ENCODE measurements around the gene TIGD3.

The TIGD3 gene

GRCh38 chr11:65315204-65315865 is 39.2 kb upstream of the TIGD3 start:
- H3K9me3 ChIP-seq (ENCODE audit: control insufficient read depth in 1 of 2, low read length in 2 of 2), result no peaks in the 10 kb centered on the region
- H3K27ac ChIP-seq (ENCODE audit: low read depth, low read length), result peak overlapping the region; percentile 81
- peak overlapping the region; percentile 61 to 74 for H3K9ac ChIP-seq (ENCODE audit: low read depth in 1 of 2, low read length in 2 of 2)
- H3K4me3 ChIP-seq (ENCODE audit: low read depth in 1 of 2, low read length in 2 of 2), result peak overlapping the region; percentile 80 to 87
- H3K36me3 ChIP-seq (ENCODE audit: control insufficient read depth in 1 of 2, insufficient read depth in 2 of 2, low read length in 2 of 2), result no peaks in the 10 kb centered on the region
- H3K27me3 ChIP-seq (ENCODE audit: control insufficient read depth in 1 of 2, insufficient read depth in 2 of 2, low read length in 2 of 2), result no peaks in the 10 kb centered on the region
- peaks cover 39 to 46% of the 10 kb centered on the region in 2 donors for H3K4me1 ChIP-seq (ENCODE audit: control insufficient read depth in 1 of 2, insufficient read depth in 2 of 2, low read length in 2 of 2)

GRCh38 chr11:65315866-65316226 is 38.7 kb upstream of the TIGD3 start:
- Histone ChIP-seq H3K9ac (ENCODE audit: low read depth in 1 of 2, low read length in 2 of 2) (peak overlapping the region; percentile 61 to 74), H3K4me1 (ENCODE audit: control insufficient read depth in 1 of 2, insufficient read depth in 2 of 2, low read length in 2 of 2) (peaks cover 36 to 46% of the 10 kb centered on the region in 2 donors)

DNA sequence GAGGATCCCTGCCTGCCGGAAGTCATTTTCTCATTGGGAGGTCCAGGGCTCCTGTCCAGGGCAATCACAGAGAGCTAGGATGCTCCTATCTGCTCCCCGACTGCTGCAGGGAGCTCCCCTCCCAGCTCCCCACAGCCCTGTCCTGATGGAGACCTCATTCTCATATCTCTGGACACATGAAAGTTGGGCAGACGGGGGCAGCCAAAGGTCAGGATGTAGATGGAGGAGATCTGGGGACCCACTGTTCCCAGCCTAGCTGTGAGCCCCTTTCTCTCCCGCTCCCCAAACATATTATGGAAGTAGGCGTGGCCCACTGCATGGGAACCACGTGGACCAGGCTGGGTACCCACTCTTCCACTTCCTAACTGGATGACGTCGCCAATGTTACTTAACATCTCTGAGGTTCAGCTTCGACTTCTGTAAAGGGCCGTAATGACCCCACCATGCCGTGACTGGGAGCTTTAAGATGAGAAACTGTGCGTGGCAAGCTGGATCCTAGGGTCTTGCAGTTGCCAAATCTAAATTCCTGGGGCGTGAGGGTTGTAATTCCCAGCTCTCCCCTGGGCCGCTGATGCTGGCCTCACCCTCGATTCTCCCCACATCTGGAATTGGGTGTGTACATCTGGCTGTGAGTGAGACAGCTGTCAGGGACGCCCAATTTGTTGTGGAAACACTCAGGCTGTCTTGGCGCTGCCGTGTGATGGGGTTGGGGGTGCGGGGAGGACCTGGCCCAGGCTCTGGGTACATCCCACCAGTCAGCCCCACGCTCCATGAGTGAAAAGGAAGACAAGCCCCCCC is 38.1 kb upstream of the TIGD3 start:
- H3K27me3 ChIP-seq (ENCODE audit: control insufficient read depth in 1 of 2, insufficient read depth in 2 of 2, low read length in 2 of 2), result no peaks in the 10 kb centered on the region
- peak overlapping the region; percentile 80 to 87 for H3K4me3 ChIP-seq (ENCODE audit: low read depth in 1 of 2, low read length in 2 of 2)
- H3K9me3 ChIP-seq (ENCODE audit: control insufficient read depth in 1 of 2, low read length in 2 of 2), result no peaks in the 10 kb centered on the region
- peak overlapping the region; percentile 61 to 74 for H3K9ac ChIP-seq (ENCODE audit: low read depth in 1 of 2, low read length in 2 of 2)
- peak overlapping the region; percentile 53 for H3K27ac ChIP-seq (ENCODE audit: low read depth, low read length)
- peaks cover 34 to 41% of the 10 kb centered on the region in 2 donors for H3K4me1 ChIP-seq (ENCODE audit: control insufficient read depth in 1 of 2, insufficient read depth in 2 of 2, low read length in 2 of 2)
- H3K36me3 ChIP-seq (ENCODE audit: control insufficient read depth in 1 of 2, insufficient read depth in 2 of 2, low read length in 2 of 2), result peaks cover 10% of the 10 kb centered on the region in 2 donors

More at GRCh38 chr11:65315866-65316226, 38.7 kb upstream of the TIGD3 start:
- Histone ChIP-seq H3K27ac (ENCODE audit: low read depth, low read length) (no peak overlapping the region), H3K36me3 (ENCODE audit: control insufficient read depth in 1 of 2, insufficient read depth in 2 of 2, low read length in 2 of 2) (peaks cover 4% of the 10 kb centered on the region in 2 donors), H3K9me3 (ENCODE audit: control insufficient read depth in 1 of 2, low read length in 2 of 2) (no peaks in the 10 kb centered on the region), H3K4me3 (ENCODE audit: low read depth in 1 of 2, low read length in 2 of 2) (peak overlapping the region; percentile 80 to 87), H3K27me3 (ENCODE audit: control insufficient read depth in 1 of 2, insufficient read depth in 2 of 2, low read length in 2 of 2) (no peaks in the 10 kb centered on the region)

- Histone ChIP-seq H3K27me3 (ENCODE audit: control insufficient read depth in 1 of 2, insufficient read depth in 2 of 2, low read length in 2 of 2) (no peaks in the 10 kb centered on the region), H3K4me3 (ENCODE audit: low read depth in 1 of 2, low read length in 2 of 2) (peak overlapping the region; percentile 80 to 87), H3K9me3 (ENCODE audit: control insufficient read depth in 1 of 2, low read length in 2 of 2) (no peaks in the 10 kb centered on the region), H3K36me3 (ENCODE audit: control insufficient read depth in 1 of 2, insufficient read depth in 2 of 2, low read length in 2 of 2) (peaks cover 14 to 18% of the 10 kb centered on the region in 2 donors), H3K27ac (ENCODE audit: low read depth, low read length) (peak overlapping the region; percentile 53), H3K4me1 (ENCODE audit: control insufficient read depth in 1 of 2, insufficient read depth in 2 of 2, low read length in 2 of 2) (peaks cover 36 to 44% of the 10 kb centered on the region in 2 donors), H3K9ac (ENCODE audit: low read depth in 1 of 2, low read length in 2 of 2) (peak overlapping the region in 1 of 2 donors; percentile 1)
These were observed 37.3 kb upstream of the TIGD3 start for GRCh38 chr11:65317025-65317786.

DNA sequence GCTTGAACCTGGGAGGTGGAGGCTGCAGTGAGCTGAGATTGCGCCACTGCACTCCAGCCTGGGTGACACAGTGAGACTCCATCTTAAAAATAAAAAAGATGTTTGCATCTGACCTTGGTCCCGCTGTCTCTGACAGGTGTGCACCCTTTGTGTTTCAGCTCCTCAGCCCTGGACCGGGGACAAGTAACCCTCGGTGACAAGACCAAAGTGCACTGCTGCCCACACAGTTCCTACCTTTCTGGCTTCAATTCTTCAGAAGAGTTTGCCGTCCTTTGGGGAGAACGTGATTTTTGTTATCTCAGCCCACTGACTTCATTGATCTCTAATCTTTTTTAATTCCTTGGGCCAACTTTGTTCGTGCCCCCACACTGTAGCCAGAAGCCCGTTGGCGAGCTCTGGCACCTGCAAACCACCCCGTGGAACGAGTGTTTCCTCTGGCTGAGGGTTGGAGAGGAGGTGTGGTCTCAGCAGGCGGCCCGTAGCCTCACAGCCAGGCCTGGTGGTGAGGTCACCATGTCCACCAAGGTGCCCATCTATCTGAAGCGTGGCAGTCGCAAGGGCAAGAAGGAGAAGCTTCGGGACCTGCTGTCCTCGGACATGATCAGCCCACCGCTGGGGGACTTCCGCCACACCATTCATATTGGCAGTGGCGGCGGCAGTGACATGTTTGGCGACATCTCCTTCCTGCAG is 34.0 kb upstream of the TIGD3 start:
- no peak overlapping the region for H3K4me3 ChIP-seq (ENCODE audit: low read depth in 1 of 2, low read length in 2 of 2)
- no peaks in the 10 kb centered on the region for H3K27me3 ChIP-seq (ENCODE audit: control insufficient read depth in 1 of 2, insufficient read depth in 2 of 2, low read length in 2 of 2)
- no peak overlapping the region for H3K27ac ChIP-seq (ENCODE audit: low read depth, low read length)
- peaks cover 14 to 25% of the 10 kb centered on the region in 2 donors for H3K36me3 ChIP-seq (ENCODE audit: control insufficient read depth in 1 of 2, insufficient read depth in 2 of 2, low read length in 2 of 2)
- no peak overlapping the region for H3K9ac ChIP-seq (ENCODE audit: low read depth in 1 of 2, low read length in 2 of 2)
- peaks cover 30 to 40% of the 10 kb centered on the region in 2 donors for H3K4me1 ChIP-seq (ENCODE audit: control insufficient read depth in 1 of 2, insufficient read depth in 2 of 2, low read length in 2 of 2)
- H3K9me3 ChIP-seq (ENCODE audit: control insufficient read depth in 1 of 2, low read length in 2 of 2), result no peaks in the 10 kb centered on the region

DNA sequence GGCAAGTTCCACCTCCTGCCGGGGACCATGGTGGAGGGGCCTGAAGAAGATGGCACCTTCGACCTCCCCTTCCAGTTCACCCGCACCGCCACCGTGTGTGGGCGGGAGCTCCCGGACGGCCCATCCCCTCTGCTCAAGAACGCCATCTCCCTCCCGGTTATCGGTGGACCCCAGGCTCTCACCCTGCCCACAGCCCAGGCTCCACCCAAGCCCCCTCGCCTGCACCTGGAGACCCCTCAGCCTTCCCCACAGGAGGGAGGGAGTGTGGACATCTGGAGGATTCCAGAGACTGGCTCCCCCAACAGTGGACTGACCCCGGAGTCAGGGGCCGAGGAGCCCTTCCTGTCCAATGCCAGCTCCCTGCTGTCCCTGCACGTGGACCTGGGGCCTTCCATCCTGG is 33.5 kb upstream of the TIGD3 start:
- H3K27me3 ChIP-seq (ENCODE audit: control insufficient read depth in 1 of 2, insufficient read depth in 2 of 2, low read length in 2 of 2), result no peaks in the 10 kb centered on the region
- H3K4me3 ChIP-seq (ENCODE audit: low read depth in 1 of 2, low read length in 2 of 2), result no peak overlapping the region
- H3K4me1 ChIP-seq (ENCODE audit: control insufficient read depth in 1 of 2, insufficient read depth in 2 of 2, low read length in 2 of 2), result peaks cover 25 to 36% of the 10 kb centered on the region in 2 donors
- no peak overlapping the region for H3K27ac ChIP-seq (ENCODE audit: low read depth, low read length)
- no peak overlapping the region for H3K9ac ChIP-seq (ENCODE audit: low read depth in 1 of 2, low read length in 2 of 2)
- H3K9me3 ChIP-seq (ENCODE audit: control insufficient read depth in 1 of 2, low read length in 2 of 2), result no peaks in the 10 kb centered on the region
- H3K36me3 ChIP-seq (ENCODE audit: control insufficient read depth in 1 of 2, insufficient read depth in 2 of 2, low read length in 2 of 2), result peaks cover 14 to 25% of the 10 kb centered on the region in 2 donors

- Histone ChIP-seq H3K9me3 (ENCODE audit: control insufficient read depth in 1 of 2, low read length in 2 of 2) (no peaks in the 10 kb centered on the region), H3K27ac (ENCODE audit: low read depth, low read length) (no peak overlapping the region), H3K27me3 (ENCODE audit: control insufficient read depth in 1 of 2, insufficient read depth in 2 of 2, low read length in 2 of 2) (no peaks in the 10 kb centered on the region), H3K4me3 (ENCODE audit: low read depth in 1 of 2, low read length in 2 of 2) (no peak overlapping the region), H3K36me3 (ENCODE audit: control insufficient read depth in 1 of 2, insufficient read depth in 2 of 2, low read length in 2 of 2) (peaks cover 14 to 25% of the 10 kb centered on the region in 2 donors), H3K9ac (ENCODE audit: low read depth in 1 of 2, low read length in 2 of 2) (no peak overlapping the region), H3K4me1 (ENCODE audit: control insufficient read depth in 1 of 2, insufficient read depth in 2 of 2, low read length in 2 of 2) (peaks cover 16 to 27% of the 10 kb centered on the region in 2 donors)
These were observed 32.6 kb upstream of the TIGD3 start for GRCh38 chr11:65321828-65322485.

GRCh38 chr11:65323813-65324212 is 30.7 kb upstream of the TIGD3 start:
- H3K9ac ChIP-seq (ENCODE audit: low read depth in 1 of 2, low read length in 2 of 2), result no peak overlapping the region
- H3K27me3 ChIP-seq (ENCODE audit: control insufficient read depth in 1 of 2, insufficient read depth in 2 of 2, low read length in 2 of 2), result no peaks in the 10 kb centered on the region
- peaks cover 25% of the 10 kb centered on the region in 2 donors for H3K4me1 ChIP-seq (ENCODE audit: control insufficient read depth in 1 of 2, insufficient read depth in 2 of 2, low read length in 2 of 2)
- H3K27ac ChIP-seq (ENCODE audit: low read depth, low read length), result no peak overlapping the region
- no peak overlapping the region for H3K4me3 ChIP-seq (ENCODE audit: low read depth in 1 of 2, low read length in 2 of 2)
- no peaks in the 10 kb centered on the region for H3K9me3 ChIP-seq (ENCODE audit: control insufficient read depth in 1 of 2, low read length in 2 of 2)
- H3K36me3 ChIP-seq (ENCODE audit: control insufficient read depth in 1 of 2, insufficient read depth in 2 of 2, low read length in 2 of 2), result peaks cover 14 to 25% of the 10 kb centered on the region in 2 donors

GRCh38 chr11:65325435-65325834 is 29.1 kb upstream of the TIGD3 start:
- Histone ChIP-seq H3K27ac (ENCODE audit: low read depth, low read length) (no peak overlapping the region), H3K4me3 (ENCODE audit: low read depth in 1 of 2, low read length in 2 of 2) (no peak overlapping the region), H3K36me3 (ENCODE audit: control insufficient read depth in 1 of 2, insufficient read depth in 2 of 2, low read length in 2 of 2) (peaks cover 14 to 24% of the 10 kb centered on the region in 2 donors), H3K4me1 (ENCODE audit: control insufficient read depth in 1 of 2, insufficient read depth in 2 of 2, low read length in 2 of 2) (peaks cover 22 to 29% of the 10 kb centered on the region in 2 donors), H3K27me3 (ENCODE audit: control insufficient read depth in 1 of 2, insufficient read depth in 2 of 2, low read length in 2 of 2) (no peaks in the 10 kb centered on the region), H3K9ac (ENCODE audit: low read depth in 1 of 2, low read length in 2 of 2) (no peak overlapping the region), H3K9me3 (ENCODE audit: control insufficient read depth in 1 of 2, low read length in 2 of 2) (no peaks in the 10 kb centered on the region)

Measured in duodenal mucosa (tissue), 2 donors.